ENCODE results near the gene SORCS2.

- TF ChIP-seq POLR2AphosphoS5 (IDR thresholded peaks at IDR 0.05; ENCODE audit: low read depth, low read length), result no peak
- TF ChIP-seq TAF1 (IDR thresholded peaks at IDR 0.05; ENCODE audit: borderline replicate concordance, insufficient read depth, low read length), result no peak
- TF ChIP-seq, protein P1, sequence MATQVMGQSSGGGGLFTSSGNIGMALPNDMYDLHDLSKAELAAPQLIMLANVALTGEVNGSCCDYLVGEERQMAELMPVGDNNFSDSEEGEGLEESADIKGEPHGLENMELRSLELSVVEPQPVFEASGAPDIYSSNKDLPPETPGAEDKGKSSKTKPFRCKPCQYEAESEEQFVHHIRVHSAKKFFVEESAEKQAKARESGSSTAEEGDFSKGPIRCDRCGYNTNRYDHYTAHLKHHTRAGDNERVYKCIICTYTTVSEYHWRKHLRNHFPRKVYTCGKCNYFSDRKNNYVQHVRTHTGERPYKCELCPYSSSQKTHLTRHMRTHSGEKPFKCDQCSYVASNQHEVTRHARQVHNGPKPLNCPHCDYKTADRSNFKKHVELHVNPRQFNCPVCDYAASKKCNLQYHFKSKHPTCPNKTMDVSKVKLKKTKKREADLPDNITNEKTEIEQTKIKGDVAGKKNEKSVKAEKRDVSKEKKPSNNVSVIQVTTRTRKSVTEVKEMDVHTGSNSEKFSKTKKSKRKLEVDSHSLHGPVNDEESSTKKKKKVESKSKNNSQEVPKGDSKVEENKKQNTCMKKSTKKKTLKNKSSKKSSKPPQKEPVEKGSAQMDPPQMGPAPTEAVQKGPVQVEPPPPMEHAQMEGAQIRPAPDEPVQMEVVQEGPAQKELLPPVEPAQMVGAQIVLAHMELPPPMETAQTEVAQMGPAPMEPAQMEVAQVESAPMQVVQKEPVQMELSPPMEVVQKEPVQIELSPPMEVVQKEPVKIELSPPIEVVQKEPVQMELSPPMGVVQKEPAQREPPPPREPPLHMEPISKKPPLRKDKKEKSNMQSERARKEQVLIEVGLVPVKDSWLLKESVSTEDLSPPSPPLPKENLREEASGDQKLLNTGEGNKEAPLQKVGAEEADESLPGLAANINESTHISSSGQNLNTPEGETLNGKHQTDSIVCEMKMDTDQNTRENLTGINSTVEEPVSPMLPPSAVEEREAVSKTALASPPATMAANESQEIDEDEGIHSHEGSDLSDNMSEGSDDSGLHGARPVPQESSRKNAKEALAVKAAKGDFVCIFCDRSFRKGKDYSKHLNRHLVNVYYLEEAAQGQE (IDR thresholded peaks at IDR 0.05; ENCODE audit: insufficient read depth in 1 of 2, low read depth in 2 of 2, low read length in 2 of 2), result no peak
Measured at GRCh38 chr4:7701866-7702649, 509.7 kb downstream of the SORCS2 start.

All from PFSK-1 (cell line).